GM19455 (cell line): ENCODE data around the gene MAP7.

Experiments
- ATAC-seq: cut with Tn5 transposase; IDR thresholded peaks from one replicate; pipeline ENCODE4 v1.9.1; 2021; ENCODE audit not compliant: unreplicated experiment

The MAP7 gene

GRCh38 chr6:136534268-136534667 lies 16.0 kb downstream of the MAP7 start:
- ATAC-seq = no peak

GRCh38 chr6:136533487-136533886 lies 16.7 kb downstream of the MAP7 start:
- ATAC-seq = no peak

GRCh38 chr6:136532030-136532429 lies 18.2 kb downstream of the MAP7 start:
- no peak for ATAC-seq

- no peak for ATAC-seq
These were observed 20.5 kb downstream of the MAP7 start for GRCh38 chr6:136529710-136530109.

- no peak for ATAC-seq
These were observed 21.7 kb downstream of the MAP7 start for GRCh38 chr6:136528477-136528876.

GRCh38 chr6:136527831-136528230 lies 22.4 kb downstream of the MAP7 start:
- ATAC-seq = no peak

GRCh38 chr6:136526937-136527336 lies 23.3 kb downstream of the MAP7 start:
- no peak for ATAC-seq

- ATAC-seq = no peak
These were observed 23.9 kb downstream of the MAP7 start for GRCh38 chr6:136526196-136526930.

GRCh38 chr6:136525586-136526195 lies 24.5 kb downstream of the MAP7 start:
- ATAC-seq = no peak

- ATAC-seq = no peak
These were observed 25.2 kb downstream of the MAP7 start for GRCh38 chr6:136524936-136525413.

- no peak for ATAC-seq
These were observed 25.8 kb downstream of the MAP7 start for GRCh38 chr6:136524339-136524935.

- ATAC-seq = no peak
These were observed 27.0 kb downstream of the MAP7 start for GRCh38 chr6:136523196-136523595.

GRCh38 chr6:136522636-136523035 lies 27.6 kb downstream of the MAP7 start:
- no peak for ATAC-seq

- ATAC-seq = no peak
These were observed 28.3 kb downstream of the MAP7 start for GRCh38 chr6:136521911-136522310.

- ATAC-seq = no peak
These were observed 28.8 kb downstream of the MAP7 start for GRCh38 chr6:136521427-136521826.

GRCh38 chr6:136520517-136520916 lies 29.7 kb downstream of the MAP7 start:
- no peak for ATAC-seq

GRCh38 chr6:136517582-136517981 lies 32.6 kb downstream of the MAP7 start:
- no peak for ATAC-seq

GRCh38 chr6:136517002-136517401 lies 33.2 kb downstream of the MAP7 start:
- ATAC-seq = no peak

- no peak for ATAC-seq
These were observed 35.6 kb downstream of the MAP7 start for GRCh38 chr6:136514591-136514990.

- no peak for ATAC-seq
These were observed 38.3 kb downstream of the MAP7 start for GRCh38 chr6:136511926-136512325.

- no peak for ATAC-seq
These were observed 38.8 kb downstream of the MAP7 start for GRCh38 chr6:136511397-136511796.

GRCh38 chr6:136510782-136511181 lies 39.4 kb downstream of the MAP7 start:
- ATAC-seq = no peak
